Raji (cell line): Measurements from ENCODE around the gene NDFIP1.

ENCODE experiments used
- POLR2A ChIP-seq: IDR thresholded peaks from 2 replicates; pipeline ENCODE4 v1.6.1; 2011; ENCODE audit warnings: low read depth, low read length, control low read depth; ENCODE audit not compliant: insufficient read depth

Gene NDFIP1

DNA sequence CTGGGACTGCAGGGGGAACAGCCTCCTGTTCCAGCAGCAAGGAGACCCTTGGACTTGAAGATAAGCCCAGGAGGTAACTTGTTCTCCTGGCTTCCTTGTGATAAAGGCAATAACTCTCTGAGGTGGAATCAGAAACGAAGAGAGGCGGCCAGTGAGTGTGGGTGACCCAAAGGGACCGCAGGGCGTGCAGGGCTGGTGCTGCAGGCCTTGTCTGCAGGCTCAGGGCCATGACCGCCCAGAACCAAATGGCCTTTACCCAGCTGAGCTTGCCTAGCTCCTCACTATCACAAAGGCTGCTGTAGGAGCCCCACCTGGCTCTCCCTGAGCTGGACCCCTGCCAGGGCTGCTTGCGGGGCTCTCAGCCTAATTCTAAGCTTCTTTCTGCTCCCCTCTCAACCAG, 72.5 kb downstream of the NDFIP1 start:
- no peak for TF ChIP-seq POLR2A

DNA sequence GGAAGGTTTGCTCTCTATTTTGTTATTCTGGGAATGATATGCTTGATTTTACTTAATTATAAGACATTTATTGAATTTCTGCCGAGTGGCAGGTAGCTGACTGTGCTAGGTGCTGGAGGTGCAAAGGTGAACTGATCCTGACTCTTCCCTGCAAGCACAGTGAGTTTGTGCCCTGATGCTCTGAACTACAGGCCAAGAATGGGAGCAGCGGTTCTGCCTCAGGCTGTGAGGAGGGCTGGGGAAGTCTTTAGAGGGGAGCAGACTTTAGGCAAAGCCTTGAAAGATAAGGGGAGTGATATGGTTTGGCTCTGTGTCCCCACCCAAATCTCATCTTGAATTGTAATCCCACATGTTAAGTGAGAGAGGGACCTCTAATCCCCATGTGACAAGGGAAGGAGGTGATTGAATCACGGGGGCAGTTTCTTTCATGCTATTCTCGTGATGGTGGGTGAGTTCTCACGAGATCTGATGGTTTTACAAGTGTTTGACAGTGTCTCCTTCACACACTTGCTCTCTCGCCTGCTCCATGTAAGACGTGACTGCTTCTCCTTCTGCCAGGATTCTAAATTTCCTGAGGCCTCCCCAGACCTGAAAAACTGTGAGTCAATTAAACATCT, 73.1 kb downstream of the NDFIP1 start:
- no peak for TF ChIP-seq POLR2A

DNA sequence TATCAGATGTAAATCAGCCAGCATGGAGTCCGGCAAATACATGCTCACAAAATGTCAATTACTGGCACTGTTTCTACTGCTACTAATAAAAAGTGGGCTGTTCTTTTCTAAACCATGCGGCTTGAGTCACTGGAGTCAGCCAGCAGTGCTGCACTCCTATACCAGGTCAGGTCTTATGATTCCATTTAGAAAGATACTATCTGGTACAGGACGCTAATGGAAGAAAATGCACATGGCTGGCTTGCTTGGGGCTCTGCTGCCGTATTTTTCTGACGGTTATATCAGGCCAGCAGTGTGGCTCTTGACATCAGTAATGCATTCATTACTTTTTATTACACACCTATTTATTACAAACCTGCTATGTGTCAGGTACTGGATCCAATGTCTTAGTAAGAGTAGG, 74.3 kb downstream of the NDFIP1 start:
- no peak for TF ChIP-seq POLR2A

DNA sequence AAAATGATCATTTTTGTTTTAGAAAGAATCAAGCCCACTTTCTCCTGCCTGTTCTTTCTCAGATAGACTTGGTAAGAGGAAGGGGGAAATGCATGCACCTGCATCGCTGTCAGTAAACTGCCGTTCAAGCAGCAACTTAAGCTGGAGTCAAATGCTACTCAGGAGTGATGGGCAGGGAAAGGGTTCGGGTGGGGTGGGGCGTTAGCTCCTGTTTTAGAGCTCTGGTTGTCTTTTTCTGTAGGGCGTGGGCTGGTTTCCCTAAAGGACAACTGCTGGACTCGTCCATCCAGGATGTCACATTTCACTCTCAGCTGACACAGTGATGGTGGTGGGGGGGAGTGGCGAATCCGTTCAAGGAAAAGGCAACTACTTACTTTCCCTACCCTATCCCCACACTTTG, 75.0 kb downstream of the NDFIP1 start:
- TF ChIP-seq POLR2A, result no peak

DNA sequence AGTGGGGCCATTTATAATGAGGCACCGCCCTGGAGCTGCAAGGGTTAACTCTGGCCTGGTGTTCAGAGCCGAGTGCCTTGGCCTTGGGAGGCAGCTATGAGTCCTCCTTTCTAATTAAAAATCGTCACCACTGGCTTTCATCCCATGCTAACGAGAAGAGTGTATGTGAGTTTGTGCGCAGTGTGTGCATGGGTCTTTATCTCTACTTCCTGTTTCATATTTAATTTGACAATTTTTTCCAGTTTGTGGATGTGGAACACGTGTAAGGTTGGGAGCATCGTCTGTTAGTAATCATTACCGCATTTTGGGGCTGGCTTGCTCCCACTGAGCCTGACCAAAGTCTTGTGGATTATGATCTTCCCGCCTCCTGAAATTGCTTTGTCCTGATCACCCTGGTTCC, 76.4 kb downstream of the NDFIP1 start:
- no peak for TF ChIP-seq POLR2A

DNA sequence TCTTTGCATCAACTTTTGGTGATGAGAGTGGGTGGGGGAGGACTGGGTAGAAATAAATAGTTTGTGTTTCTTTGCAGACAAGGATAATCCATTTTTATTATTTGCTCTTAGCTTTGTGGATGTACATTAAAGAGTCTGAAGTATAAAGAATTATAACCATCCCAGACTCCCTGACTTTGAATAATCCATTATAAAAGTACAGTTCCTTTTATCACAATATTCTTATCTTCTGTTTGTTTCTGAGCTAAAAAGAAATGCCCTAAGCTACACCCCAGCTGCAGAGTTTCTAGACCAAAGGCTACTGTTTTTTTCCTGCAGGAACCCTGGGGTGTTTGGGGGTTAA, 77.9 kb downstream of the NDFIP1 start:
- TF ChIP-seq POLR2A, result no peak

DNA sequence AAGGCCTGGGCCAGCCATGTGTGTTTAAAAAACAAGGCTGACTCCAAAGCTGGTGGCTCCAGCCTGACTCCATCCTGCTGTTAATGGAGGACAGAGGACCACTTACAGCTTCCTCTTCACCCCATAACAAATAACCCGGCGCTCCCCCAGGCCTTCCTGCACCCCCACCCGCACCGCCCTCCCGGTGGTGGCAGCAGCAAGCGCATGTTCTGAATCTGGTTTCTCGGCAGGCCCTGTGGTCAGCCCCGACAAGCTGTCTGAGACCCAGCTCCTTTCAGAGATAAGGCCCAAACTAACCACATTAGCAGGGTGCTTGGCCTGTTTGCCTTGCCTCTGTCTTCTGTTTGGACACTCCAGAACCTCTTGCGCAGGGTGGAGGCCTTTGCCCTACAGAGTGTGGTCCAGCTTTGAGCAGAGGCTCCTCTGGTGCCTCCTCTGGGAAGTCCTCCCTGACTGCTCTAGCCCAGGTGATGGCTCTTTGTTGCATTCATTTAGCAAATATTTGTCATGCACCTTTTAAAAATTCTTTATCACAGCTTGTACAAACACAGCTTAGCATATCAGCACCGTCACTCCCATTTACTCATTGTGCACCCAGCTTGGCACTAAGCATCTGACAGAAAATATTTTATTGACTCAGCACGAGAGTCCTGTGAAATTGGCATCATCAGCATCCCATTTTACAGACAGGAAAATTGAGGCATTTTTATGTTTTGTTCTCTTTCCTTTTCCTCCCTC, 78.4 kb downstream of the NDFIP1 start:
- TF ChIP-seq POLR2A, result no peak

DNA sequence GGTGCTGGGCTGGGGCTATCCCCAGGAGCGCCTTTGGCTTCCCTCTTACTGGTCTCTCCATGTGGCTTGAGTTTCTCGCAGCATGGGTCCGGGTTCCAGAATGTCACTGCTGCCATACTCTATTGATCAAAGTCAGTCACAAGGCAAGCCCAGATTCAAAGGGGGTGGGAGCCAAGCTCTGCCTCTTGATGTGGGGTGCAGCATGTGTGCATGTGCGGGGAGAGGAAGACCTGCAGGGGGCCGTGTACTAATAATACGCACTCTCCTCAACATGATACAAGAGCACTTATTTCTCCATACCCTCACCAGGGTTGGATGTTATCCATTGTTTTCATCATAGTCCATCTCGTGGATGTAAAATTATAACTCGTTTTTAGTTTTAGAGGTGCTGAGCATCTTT, 81.2 kb downstream of the NDFIP1 start:
- TF ChIP-seq POLR2A, result no peak

DNA sequence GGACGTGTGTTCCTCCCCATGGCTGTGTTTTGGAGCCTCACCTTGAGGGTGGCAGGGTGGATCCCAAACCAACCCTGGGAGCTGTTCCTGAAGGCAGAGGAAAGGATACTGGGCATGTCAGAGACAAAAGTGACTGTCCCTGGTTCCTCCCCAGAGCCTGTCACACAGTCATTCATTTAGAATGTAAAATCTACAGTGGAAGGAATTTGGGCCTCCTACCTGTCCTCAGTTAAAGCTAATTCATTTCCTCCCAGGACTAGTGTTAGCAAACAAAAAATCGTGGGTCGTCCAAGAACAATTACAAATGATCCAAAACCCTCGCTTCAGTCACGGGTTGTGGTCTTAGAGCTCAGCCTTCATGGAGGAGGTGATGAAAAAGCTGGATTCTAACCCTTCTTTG, 83.2 kb downstream of the NDFIP1 start:
- TF ChIP-seq POLR2A, result no peak

DNA sequence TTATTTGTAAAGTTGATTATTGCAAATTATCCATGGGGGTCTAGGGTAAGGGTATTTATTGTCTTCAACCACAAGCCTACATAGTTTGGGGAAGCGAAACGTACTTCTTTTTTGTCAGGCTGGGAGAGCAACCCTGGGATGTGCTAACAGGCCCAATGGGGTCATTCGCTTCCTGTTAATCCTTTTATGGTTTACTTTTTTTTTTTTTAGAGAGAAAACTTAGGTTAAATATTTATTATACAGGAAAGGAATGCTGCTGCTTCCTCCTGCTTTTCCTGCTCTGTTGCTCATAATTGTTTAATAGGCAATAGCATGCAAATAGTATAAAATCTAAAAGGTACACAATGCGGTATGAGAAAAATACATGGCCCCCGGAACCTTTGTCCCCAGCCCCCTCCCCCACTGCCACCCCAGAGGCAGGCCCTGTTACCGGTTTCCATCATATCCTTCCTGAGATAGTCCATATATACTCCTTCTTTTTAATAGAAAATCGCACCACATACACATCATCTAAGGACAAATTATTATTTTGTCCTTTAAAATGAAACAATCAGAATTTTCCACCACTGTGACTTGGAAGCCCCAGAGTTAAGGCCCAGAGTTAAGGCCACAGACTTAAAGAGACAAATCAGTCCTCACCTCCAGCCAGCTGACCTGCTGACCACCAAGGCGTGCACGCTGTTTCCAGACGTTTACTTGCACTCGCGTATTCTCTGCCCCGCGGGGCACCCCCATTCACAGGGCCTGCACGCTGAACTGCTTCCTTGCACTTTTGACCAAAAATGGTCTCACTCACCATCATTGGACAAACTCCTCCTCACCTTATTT, 83.9 kb downstream of the NDFIP1 start:
- TF ChIP-seq POLR2A, result no peak

DNA sequence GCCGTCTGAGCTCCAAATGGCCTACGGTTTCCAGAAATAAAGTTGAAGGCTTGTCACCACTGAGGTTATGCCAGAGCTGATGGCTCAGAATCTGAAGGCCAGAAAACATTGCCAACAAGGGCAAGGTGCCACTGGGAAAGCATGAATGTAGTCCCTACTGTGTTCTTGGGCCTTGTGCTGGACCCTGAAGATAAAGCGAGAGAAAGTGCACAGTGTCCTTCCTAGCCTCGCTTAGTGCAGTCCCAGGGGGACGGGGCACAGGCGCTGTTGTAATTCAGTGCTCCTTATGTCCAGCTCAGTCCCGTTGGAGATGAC, 84.5 kb downstream of the NDFIP1 start:
- no peak for TF ChIP-seq POLR2A

DNA sequence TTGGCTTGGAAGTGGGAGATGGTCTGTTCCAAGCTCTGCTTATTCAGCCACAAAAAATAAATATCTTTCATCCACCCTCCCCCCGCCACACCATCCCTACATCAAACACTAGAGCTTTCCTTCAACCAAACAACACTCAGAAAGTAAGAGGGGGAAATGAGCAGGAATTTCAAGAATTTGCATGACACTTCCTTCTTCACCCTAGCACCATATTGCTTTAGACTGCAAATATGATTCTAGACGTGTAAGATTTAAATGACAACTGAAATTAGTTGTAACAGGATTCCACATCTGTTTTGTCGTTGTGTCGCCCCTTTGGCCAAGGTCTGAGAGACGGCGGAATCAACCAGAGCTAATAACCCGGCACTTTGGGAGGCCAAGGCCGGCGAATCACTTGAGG, 88.5 kb downstream of the NDFIP1 start:
- no peak for TF ChIP-seq POLR2A

DNA sequence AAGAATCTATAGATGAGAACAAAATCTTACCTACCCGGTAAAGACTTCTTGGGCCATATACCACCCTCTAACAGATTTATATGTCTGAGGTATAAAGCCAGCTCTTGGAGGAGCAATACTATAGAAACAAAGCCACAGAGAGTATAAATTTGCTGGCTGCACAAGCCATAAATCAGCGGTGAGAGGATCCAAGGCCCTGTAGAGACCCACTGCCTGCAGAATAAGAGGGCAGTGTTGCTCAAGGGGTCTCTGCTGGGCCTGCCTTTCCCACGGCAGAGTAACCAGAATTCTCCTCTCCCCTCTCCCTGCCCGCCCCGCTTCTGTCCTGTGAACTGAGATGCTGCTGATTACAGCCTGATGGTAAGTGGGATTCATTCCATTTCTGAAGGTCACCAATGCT, 89.2 kb downstream of the NDFIP1 start:
- no peak for TF ChIP-seq POLR2A

DNA sequence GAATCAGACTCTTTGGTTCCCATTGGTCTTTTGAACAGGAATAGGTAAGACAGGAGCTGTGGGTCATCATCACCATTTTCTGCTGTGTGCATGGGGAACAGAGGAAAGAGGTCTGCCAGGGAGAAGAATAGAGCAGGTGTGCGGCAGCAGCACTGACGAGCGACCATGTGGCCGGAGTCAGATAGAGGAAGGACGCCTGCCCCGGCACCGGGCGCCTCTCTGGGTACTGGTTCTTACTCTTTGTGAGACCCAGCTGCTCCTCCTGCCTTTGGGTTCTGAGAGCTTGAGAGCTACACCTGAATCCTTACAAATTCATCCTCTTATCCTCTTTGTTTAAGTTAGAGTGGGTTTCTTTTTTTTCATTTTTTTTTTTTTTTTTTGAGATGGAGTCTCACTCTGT, 90.8 kb downstream of the NDFIP1 start:
- TF ChIP-seq POLR2A, result no peak

DNA sequence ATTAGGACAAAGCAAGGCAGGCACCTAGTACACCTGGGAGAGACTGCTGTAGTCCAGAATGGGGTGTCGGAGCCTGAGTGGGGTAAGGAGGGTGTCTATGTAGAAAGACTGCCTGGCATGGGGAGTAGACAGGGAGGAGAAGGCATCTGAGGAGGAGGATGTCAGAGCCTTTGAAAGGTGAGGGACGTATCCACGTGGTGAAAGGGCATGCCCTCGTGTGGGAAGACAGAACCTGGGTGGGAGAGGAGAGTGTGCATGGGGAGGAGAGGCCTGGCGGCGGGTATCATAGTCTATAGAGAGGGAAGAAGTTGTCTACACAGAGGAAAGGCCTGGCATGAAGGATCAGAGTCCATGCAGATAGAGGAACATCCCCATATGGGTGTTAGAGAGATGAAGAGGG, 91.8 kb downstream of the NDFIP1 start:
- no peak for TF ChIP-seq POLR2A

DNA sequence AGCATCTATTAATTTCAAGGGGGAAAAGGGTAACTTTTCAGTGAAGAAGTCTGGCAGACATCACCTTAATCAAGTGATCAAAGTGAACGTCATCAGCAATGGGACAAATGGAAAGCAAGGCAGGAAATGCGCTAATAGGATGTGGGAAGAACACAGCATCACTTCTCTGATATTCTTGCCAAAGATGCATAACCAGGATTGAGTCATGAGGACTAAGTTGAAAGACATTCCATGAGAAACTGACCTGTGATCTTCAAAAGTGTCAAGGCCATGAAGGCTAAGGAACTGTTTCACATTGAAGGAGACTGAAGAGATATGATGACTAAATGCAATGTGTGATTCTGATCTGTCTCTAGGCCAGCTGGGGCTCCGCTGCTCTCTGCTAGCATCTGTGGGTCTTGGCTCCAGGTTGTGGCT, 92.9 kb downstream of the NDFIP1 start:
- TF ChIP-seq POLR2A, result no peak
